Measurements from ENCODE around the gene QKI.

Gene QKI

GRCh38 chr6:163607792-163608191 is 193.3 kb downstream of the QKI start:
- H3K36me3 ChIP-seq (ENCODE audit: control insufficient read depth, low read depth, low read length), result no peaks in the 10 kb centered on the region
- no peaks in the 10 kb centered on the region for H3K27me3 ChIP-seq (ENCODE audit: control insufficient read depth, insufficient read depth, low read length)
- H3K9ac ChIP-seq (ENCODE audit: low read length), result no peak overlapping the region
- no peak overlapping the region for H3K27ac ChIP-seq (ENCODE audit: low read length)
- H3K4me1 ChIP-seq (ENCODE audit: control insufficient read depth, low read depth, low read length), result no peaks in the 10 kb centered on the region
- H3K9me3 ChIP-seq (ENCODE audit: control insufficient read depth, low read depth, low read length), result no peaks in the 10 kb centered on the region
- H3K4me3 ChIP-seq (ENCODE audit: low read length), result no peak overlapping the region

- H3K36me3 ChIP-seq (ENCODE audit: control insufficient read depth, low read depth, low read length), result no peaks in the 10 kb centered on the region
- no peak overlapping the region for H3K27ac ChIP-seq (ENCODE audit: low read length)
- H3K9ac ChIP-seq (ENCODE audit: low read length), result no peak overlapping the region
- no peaks in the 10 kb centered on the region for H3K27me3 ChIP-seq (ENCODE audit: control insufficient read depth, insufficient read depth, low read length)
- H3K4me1 ChIP-seq (ENCODE audit: control insufficient read depth, low read depth, low read length), result no peaks in the 10 kb centered on the region
- no peak overlapping the region for H3K4me3 ChIP-seq (ENCODE audit: low read length)
- H3K9me3 ChIP-seq (ENCODE audit: control insufficient read depth, low read depth, low read length), result no peaks in the 10 kb centered on the region
These were observed 193.7 kb downstream of the QKI start for GRCh38 chr6:163608204-163608644.

GRCh38 chr6:163612200-163612599 is 197.7 kb downstream of the QKI start:
- Histone ChIP-seq H3K36me3 (ENCODE audit: control insufficient read depth, low read depth, low read length) (no peaks in the 10 kb centered on the region), H3K9ac (ENCODE audit: low read length) (no peak overlapping the region), H3K27me3 (ENCODE audit: control insufficient read depth, insufficient read depth, low read length) (no peaks in the 10 kb centered on the region), H3K4me3 (ENCODE audit: low read length) (no peak overlapping the region), H3K4me1 (ENCODE audit: control insufficient read depth, low read depth, low read length) (peaks cover 6% of the 10 kb centered on the region), H3K27ac (ENCODE audit: low read length) (no peak overlapping the region), H3K9me3 (ENCODE audit: control insufficient read depth, low read depth, low read length) (no peaks in the 10 kb centered on the region)

GRCh38 chr6:163613025-163613424 is 198.5 kb downstream of the QKI start:
- H3K36me3 ChIP-seq (ENCODE audit: control insufficient read depth, low read depth, low read length), result no peaks in the 10 kb centered on the region
- no peaks in the 10 kb centered on the region for H3K27me3 ChIP-seq (ENCODE audit: control insufficient read depth, insufficient read depth, low read length)
- H3K4me1 ChIP-seq (ENCODE audit: control insufficient read depth, low read depth, low read length), result peaks cover 6% of the 10 kb centered on the region
- H3K9ac ChIP-seq (ENCODE audit: low read length), result no peak overlapping the region
- H3K27ac ChIP-seq (ENCODE audit: low read length), result no peak overlapping the region
- no peak overlapping the region for H3K4me3 ChIP-seq (ENCODE audit: low read length)
- no peaks in the 10 kb centered on the region for H3K9me3 ChIP-seq (ENCODE audit: control insufficient read depth, low read depth, low read length)

GRCh38 chr6:163613668-163614067 is 199.2 kb downstream of the QKI start:
- H3K9me3 ChIP-seq (ENCODE audit: control insufficient read depth, low read depth, low read length), result no peaks in the 10 kb centered on the region

GRCh38 chr6:163616452-163616851 is 201.9 kb downstream of the QKI start:
- Histone ChIP-seq H3K9me3 (ENCODE audit: control insufficient read depth, low read depth, low read length) (no peaks in the 10 kb centered on the region), H3K27me3 (ENCODE audit: control insufficient read depth, insufficient read depth, low read length) (no peaks in the 10 kb centered on the region), H3K9ac (ENCODE audit: low read length) (no peak overlapping the region), H3K36me3 (ENCODE audit: control insufficient read depth, low read depth, low read length) (no peaks in the 10 kb centered on the region), H3K27ac (ENCODE audit: low read length) (no peak overlapping the region), H3K4me3 (ENCODE audit: low read length) (no peak overlapping the region), H3K4me1 (ENCODE audit: control insufficient read depth, low read depth, low read length) (peaks cover 6% of the 10 kb centered on the region)

More at GRCh38 chr6:163613668-163614067, 199.2 kb downstream of the QKI start:
- H3K27me3 ChIP-seq (ENCODE audit: control insufficient read depth, insufficient read depth, low read length), result no peaks in the 10 kb centered on the region
- H3K4me1 ChIP-seq (ENCODE audit: control insufficient read depth, low read depth, low read length), result peaks cover 6% of the 10 kb centered on the region
- H3K27ac ChIP-seq (ENCODE audit: low read length), result no peak overlapping the region
- no peak overlapping the region for H3K9ac ChIP-seq (ENCODE audit: low read length)
- no peaks in the 10 kb centered on the region for H3K36me3 ChIP-seq (ENCODE audit: control insufficient read depth, low read depth, low read length)
- no peak overlapping the region for H3K4me3 ChIP-seq (ENCODE audit: low read length)

GRCh38 chr6:163617549-163617948 is 203.0 kb downstream of the QKI start:
- H3K9me3 ChIP-seq (ENCODE audit: control insufficient read depth, low read depth, low read length), result no peaks in the 10 kb centered on the region
- H3K27me3 ChIP-seq (ENCODE audit: control insufficient read depth, insufficient read depth, low read length), result no peaks in the 10 kb centered on the region
- no peak overlapping the region for H3K4me3 ChIP-seq (ENCODE audit: low read length)
- H3K9ac ChIP-seq (ENCODE audit: low read length), result no peak overlapping the region
- no peak overlapping the region for H3K27ac ChIP-seq (ENCODE audit: low read length)
- H3K4me1 ChIP-seq (ENCODE audit: control insufficient read depth, low read depth, low read length), result peaks cover 6% of the 10 kb centered on the region
- H3K36me3 ChIP-seq (ENCODE audit: control insufficient read depth, low read depth, low read length), result no peaks in the 10 kb centered on the region

- Histone ChIP-seq H3K4me1 (ENCODE audit: control insufficient read depth, low read depth, low read length) (peaks cover 4% of the 10 kb centered on the region), H3K27me3 (ENCODE audit: control insufficient read depth, insufficient read depth, low read length) (no peaks in the 10 kb centered on the region), H3K27ac (ENCODE audit: low read length) (no peak overlapping the region), H3K36me3 (ENCODE audit: control insufficient read depth, low read depth, low read length) (no peaks in the 10 kb centered on the region), H3K9me3 (ENCODE audit: control insufficient read depth, low read depth, low read length) (no peaks in the 10 kb centered on the region), H3K4me3 (ENCODE audit: low read length) (no peak overlapping the region), H3K9ac (ENCODE audit: low read length) (no peak overlapping the region)
These were observed 205.6 kb downstream of the QKI start for GRCh38 chr6:163620101-163620500.

GRCh38 chr6:163620670-163621330 is 206.3 kb downstream of the QKI start:
- no peak overlapping the region for H3K27ac ChIP-seq (ENCODE audit: low read length)
- H3K27me3 ChIP-seq (ENCODE audit: control insufficient read depth, insufficient read depth, low read length), result no peaks in the 10 kb centered on the region
- H3K9me3 ChIP-seq (ENCODE audit: control insufficient read depth, low read depth, low read length), result no peaks in the 10 kb centered on the region
- no peak overlapping the region for H3K4me3 ChIP-seq (ENCODE audit: low read length)
- H3K9ac ChIP-seq (ENCODE audit: low read length), result no peak overlapping the region
- no peaks in the 10 kb centered on the region for H3K36me3 ChIP-seq (ENCODE audit: control insufficient read depth, low read depth, low read length)
- H3K4me1 ChIP-seq (ENCODE audit: control insufficient read depth, low read depth, low read length), result no peaks in the 10 kb centered on the region

GRCh38 chr6:163625265-163625664 is 210.7 kb downstream of the QKI start:
- H3K36me3 ChIP-seq (ENCODE audit: control insufficient read depth, low read depth, low read length), result no peaks in the 10 kb centered on the region
- no peaks in the 10 kb centered on the region for H3K9me3 ChIP-seq (ENCODE audit: control insufficient read depth, low read depth, low read length)
- H3K4me3 ChIP-seq (ENCODE audit: low read length), result no peak overlapping the region
- H3K4me1 ChIP-seq (ENCODE audit: control insufficient read depth, low read depth, low read length), result no peaks in the 10 kb centered on the region
- no peak overlapping the region for H3K27ac ChIP-seq (ENCODE audit: low read length)
- H3K9ac ChIP-seq (ENCODE audit: low read length), result no peak overlapping the region
- H3K27me3 ChIP-seq (ENCODE audit: control insufficient read depth, insufficient read depth, low read length), result no peaks in the 10 kb centered on the region

- Histone ChIP-seq H3K36me3 (ENCODE audit: control insufficient read depth, low read depth, low read length) (no peaks in the 10 kb centered on the region), H3K4me1 (ENCODE audit: control insufficient read depth, low read depth, low read length) (no peaks in the 10 kb centered on the region), H3K27me3 (ENCODE audit: control insufficient read depth, insufficient read depth, low read length) (no peaks in the 10 kb centered on the region), H3K27ac (ENCODE audit: low read length) (no peak overlapping the region), H3K9ac (ENCODE audit: low read length) (no peak overlapping the region), H3K4me3 (ENCODE audit: low read length) (no peak overlapping the region), H3K9me3 (ENCODE audit: control insufficient read depth, low read depth, low read length) (no peaks in the 10 kb centered on the region)
These were observed 211.8 kb downstream of the QKI start for GRCh38 chr6:163626073-163626867.

Measured in iPS-18a (cell line).